Stimulated activated CD4-positive, alpha-beta T cell treated with anti-CD3 and anti-CD28 coated beads, Interleukin-15, amount 100 ng/mL, for 48 hours (primary cell): Measurements from ENCODE around the gene GALNT16.
A peak's percentile ranks its signal among the peaks of the same experiment; 100 is the strongest.
"Not testable (repeated sequence)": the region's sequence is repeated elsewhere in the genome, so short reads cannot be mapped to it uniquely, and the experiment has no call there.

ENCODE experiments used
- DNase-seq, 2 donors: peaks; one replicate each; pipeline ENCODE4 v3.0.0-alpha.2; 2020; ENCODE audit warnings: low read depth in 2 of 2

GALNT16 gene

GRCh38 chr14:69363055-69363454 lies 103.1 kb downstream of the GALNT16 start:
- no peak for DNase-seq

DNA sequence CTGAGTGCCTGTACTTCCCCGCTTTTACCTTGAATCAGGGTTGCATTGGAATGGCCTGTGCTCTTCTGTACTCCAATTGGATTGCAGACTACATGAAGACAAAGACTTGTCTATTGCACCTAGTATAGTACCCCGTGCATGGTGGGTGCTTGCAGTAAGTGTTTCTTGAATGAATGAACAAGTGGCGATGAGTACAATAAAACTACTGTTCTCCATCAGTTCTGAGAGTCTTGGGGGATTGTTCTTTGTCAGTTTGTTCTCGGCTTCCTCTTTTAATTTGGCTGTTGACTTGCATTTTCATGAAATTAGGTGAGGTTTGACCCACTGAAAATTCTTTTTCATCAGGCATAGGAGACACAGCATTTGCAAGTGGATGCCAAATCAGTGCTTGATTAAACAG lies 104.0 kb downstream of the GALNT16 start:
- no peak for DNase-seq

GRCh38 chr14:69364378-69364777 lies 104.4 kb downstream of the GALNT16 start:
- no peak for DNase-seq

GRCh38 chr14:69366069-69366468 lies 106.1 kb downstream of the GALNT16 start:
- DNase-seq: no peak

DNA sequence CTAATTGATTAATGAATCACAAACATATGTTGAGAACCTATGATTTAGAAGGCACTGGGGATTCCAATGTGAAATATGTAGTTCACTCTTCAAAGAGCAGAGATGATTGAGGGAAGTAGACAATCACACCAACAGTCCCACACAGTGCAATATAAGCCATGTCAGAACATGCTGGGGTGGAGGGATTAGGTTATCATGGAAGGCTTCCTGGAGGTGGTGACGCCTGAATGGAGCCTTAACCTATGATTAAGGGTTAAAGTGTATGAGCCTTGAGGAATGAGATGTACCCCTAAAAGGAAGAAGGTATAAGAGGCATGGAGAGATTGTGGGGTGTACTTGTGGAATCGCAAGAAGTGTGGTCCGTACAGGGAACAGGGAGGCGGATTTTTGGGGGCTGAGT lies 106.8 kb downstream of the GALNT16 start:
- DNase-seq: no peak

GRCh38 chr14:69368381-69368780 lies 108.4 kb downstream of the GALNT16 start:
- no peak for DNase-seq

DNA sequence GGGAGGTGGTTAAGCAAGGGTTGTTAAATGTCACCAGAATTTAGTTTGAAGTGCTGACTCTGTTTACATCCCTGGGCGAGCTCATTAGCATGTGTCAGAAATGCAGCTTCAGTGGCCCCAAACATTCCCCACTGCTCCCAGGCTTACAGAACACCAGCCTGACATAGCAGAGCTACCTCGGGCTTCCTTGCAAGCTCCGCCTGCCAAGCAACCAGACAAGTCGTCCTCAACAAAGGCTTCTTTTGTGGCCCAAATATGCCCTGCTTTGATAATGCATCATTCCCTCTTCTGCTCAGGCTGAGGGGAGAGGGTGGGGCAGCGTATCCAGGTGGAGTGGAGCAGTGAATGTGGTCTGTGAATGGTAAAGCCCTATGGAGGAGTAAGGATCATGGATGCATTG lies 110.1 kb downstream of the GALNT16 start:
- DNase-seq: no peak

GRCh38 chr14:69372146-69372545 lies 112.2 kb downstream of the GALNT16 start:
- no peak for DNase-seq

GRCh38 chr14:69373104-69373503 lies 113.1 kb downstream of the GALNT16 start:
- no peak for DNase-seq

DNA sequence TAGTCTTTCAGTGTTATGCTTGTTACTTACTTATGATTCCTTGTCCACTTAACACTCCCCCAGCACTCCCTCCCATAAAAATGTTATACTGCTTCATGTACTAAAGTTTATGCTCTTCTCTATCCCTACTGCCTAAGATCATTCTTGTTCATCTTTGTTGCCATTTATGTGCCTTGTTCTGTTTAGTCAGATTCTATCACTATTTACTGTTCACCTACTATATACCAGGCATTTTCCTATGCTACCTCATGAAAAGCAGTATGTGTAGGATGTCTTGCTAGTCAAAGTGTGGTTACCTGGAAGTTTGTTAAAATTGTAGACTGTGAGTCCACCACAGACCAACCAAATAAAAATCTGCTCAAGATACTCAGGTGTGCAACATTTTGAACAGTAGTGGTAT lies 114.3 kb downstream of the GALNT16 start:
- no peak for DNase-seq

DNA sequence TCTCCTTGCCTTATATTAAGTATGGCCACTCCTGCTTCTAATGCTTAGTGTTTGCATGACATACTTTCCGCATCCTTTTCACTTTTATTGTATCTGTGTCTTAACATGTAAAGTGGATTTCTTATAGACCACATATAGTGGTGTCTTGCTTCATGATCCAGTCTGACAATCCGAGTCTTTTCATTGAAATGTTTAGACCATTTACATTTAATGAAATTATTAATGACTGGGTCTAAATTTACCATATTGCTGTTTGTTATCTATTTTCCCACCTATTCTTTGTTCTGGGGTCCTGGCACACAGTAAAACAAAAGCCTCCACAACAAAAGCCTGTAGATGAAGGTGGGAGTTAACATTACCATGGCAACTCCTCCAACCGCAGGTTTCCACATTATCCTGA lies 115.2 kb downstream of the GALNT16 start:
- DNase-seq: no peak

- no peak for DNase-seq
Observed at GRCh38 chr14:69375722-69376121, 115.8 kb downstream of the GALNT16 start.

GRCh38 chr14:69376439-69376838 lies 116.5 kb downstream of the GALNT16 start:
- no peak for DNase-seq

GRCh38 chr14:69378274-69378673 lies 118.3 kb downstream of the GALNT16 start:
- DNase-seq: no peak

GRCh38 chr14:69387311-69387710 lies 127.4 kb downstream of the GALNT16 start:
- no peak for DNase-seq

GRCh38 chr14:69391400-69391799 lies 131.4 kb downstream of the GALNT16 start:
- not testable (repeated sequence) for DNase-seq

- no peak for DNase-seq
Observed at GRCh38 chr14:69392481-69392880, 132.5 kb downstream of the GALNT16 start.

DNA sequence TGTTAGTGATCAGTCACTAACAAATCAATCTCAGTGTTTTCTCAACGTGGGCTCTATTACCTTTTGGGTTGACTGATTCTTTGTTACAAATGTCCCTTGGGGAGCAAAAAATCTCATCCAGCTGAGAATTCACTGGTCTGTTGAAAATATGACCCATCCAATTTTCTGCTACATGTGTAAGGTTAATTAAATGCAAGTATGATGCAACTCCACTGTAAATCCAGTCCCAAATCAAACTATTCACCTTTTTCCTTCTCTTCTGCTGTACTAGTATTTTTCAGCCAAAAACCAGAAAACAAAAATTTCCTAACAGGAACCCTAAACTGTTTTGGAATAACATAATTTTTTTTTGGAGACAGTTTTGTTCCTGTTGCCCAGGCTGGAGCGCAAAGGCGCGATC lies 136.0 kb downstream of the GALNT16 start:
- no peak for DNase-seq

- peak; percentile 89 for DNase-seq
Observed at GRCh38 chr14:69398053-69398817, 138.3 kb downstream of the GALNT16 start, which contains the start of the genes ERH and SLC39A9. Gene ERH, minus strand, starts transcription at chr14:69398299. Its CDS starts 66 bp downstream, at chr14:69398233. Gene SLC39A9, plus strand, starts transcription at chr14:69398692. Its CDS starts 678 bp downstream, at chr14:69399370.

DNA sequence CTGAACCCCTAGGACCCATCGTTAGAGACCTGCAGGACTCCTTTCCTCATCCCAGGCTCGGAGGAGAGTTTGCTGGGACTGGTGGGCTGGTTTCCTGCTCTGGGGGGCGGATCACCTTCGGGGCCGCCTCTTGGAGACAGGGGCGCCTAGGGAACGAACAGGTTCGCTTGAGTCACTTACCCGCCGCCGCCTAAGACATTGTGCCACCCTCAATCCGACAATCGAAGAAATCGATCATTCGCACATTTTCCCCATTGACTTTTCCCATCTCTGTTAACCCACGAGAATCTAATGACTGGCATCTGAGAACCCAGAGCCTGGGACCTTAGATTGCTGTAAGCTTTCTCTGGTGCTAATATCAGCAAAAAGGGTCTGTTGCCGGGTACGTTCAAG lies 138.9 kb downstream of the GALNT16 start:
- peak; percentile 18 to 20 for DNase-seq

DNA sequence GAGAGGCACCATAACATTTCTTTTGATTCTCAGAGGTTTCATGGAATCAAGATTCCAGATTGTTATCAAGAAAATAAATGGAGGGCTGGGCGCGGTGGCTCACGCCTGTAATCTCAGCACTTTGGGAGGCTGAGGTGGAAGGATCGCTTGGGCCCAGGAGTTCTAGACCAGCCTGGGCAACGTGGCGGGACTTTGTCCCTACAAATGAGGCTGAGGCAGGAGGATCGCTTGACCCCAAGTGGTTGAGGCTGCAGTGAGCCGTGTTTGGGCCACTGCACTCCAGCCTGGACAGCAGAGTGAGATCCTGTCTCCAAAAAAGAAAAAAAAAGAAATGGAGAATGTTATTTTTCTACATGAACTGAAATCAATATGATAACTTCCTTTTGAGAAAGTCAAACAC lies 139.8 kb downstream of the GALNT16 start:
- no peak for DNase-seq

- DNase-seq: no peak
Observed at GRCh38 chr14:69400154-69400553, 140.2 kb downstream of the GALNT16 start.

DNA sequence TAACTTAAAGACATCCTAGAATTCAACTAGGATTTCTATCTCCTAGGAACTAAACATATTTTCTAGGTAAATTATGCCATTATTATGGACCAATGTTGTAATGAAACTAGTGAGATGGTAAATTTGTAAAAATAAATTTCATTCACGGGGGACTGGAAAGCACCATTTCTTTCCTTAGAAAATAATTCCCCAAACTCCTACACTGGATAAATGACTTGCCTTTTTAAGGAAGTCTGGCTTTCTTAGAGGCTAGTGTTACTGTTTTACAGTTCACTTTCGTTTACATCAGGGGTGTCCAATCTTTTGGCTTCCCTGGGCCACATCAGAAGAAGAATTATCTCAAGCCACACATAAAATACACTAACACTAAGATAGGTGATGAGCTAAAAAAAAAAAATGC lies 141.9 kb downstream of the GALNT16 start:
- DNase-seq: no peak

- no peak for DNase-seq
Observed at GRCh38 chr14:69404478-69404877, 144.5 kb downstream of the GALNT16 start.
